Endothelial cell of umbilical vein (primary cell): ENCODE data around the gene HK1. TPM values are rescaled to one million over a fixed set of nuclear protein-coding genes. Genes with fewer than 3 reads are reported as not detected.

Source experiments
- BruUV-seq: library from RNA; stranded (reverse); fragments of 400-500 nt; replicated peaks from 2 replicates; lab custom pipeline; 2021; lab: Mats Ljungman, UMichigan
- CTCF ChIA-PET: fragments of 300-600, 350-600 bp; sonication (Branson Sonifier 250); formaldehyde crosslinking; loops from one replicate; lab custom pipeline; 2021; ENCODE audit warnings: antibody characterized with exemption, inconsistent platforms; lab: Charles Lee
- POLR2A ChIA-PET: fragments of 300-600, 350-600 bp; sonication (Branson Sonifier 250); formaldehyde crosslinking; loops from one replicate; lab custom pipeline; 2021; ENCODE audit warnings: antibody characterized with exemption, inconsistent platforms; lab: Charles Lee
- DNase-seq: peaks from one replicate; pipeline ENCODE4 v3.0.0-alpha.2; 2011; ENCODE audit warnings: low read depth, low spot score
- FAIRE-seq: peaks from 2 replicates; lab custom pipeline; 2011; peaks lifted over from hg19 to GRCh38; lab: Jason Lieb, UNC
- H2AFZ ChIP-seq: 2 replicates; pipeline ENCODE4 v1.6.0; 2012; ENCODE audit warnings: low read depth, low read length, control low read depth, inconsistent platforms
- H3K27ac ChIP-seq: 2 replicates; pipeline ENCODE4 v1.5.1; 2011; ENCODE audit warnings: low read depth, mild to moderate bottlenecking, control low read depth, low read length, moderate library complexity; ENCODE audit not compliant: insufficient read depth
- H3K27me3 ChIP-seq, 2 experiments: 2 replicates each; pipeline versions ENCODE4 v1.6.0 to v1.6.1; 2011; ENCODE audit warnings: low read length in 2 of 2, mixed read lengths in 1 of 2; ENCODE audit not compliant: control insufficient read depth in 2 of 2, insufficient read depth in 2 of 2
- H3K36me3 ChIP-seq, 2 experiments: 2 replicates in 1 of 2; 3 replicates in 1 of 2; pipeline ENCODE4 v1.5.1; 2011; ENCODE audit warnings: low read length in 2 of 2, mild to moderate bottlenecking in 1 of 2, moderate library complexity in 1 of 2; ENCODE audit not compliant: control insufficient read depth in 2 of 2, insufficient read depth in 2 of 2; ENCODE audit errors: extremely low read depth in 1 of 2
- H3K4me1 ChIP-seq: 3 replicates; pipeline ENCODE4 v1.5.1; 2011; ENCODE audit warnings: mild to moderate bottlenecking, low read length; ENCODE audit not compliant: control insufficient read depth, insufficient read depth; ENCODE audit errors: extremely low read depth
- H3K4me2 ChIP-seq: 2 replicates; pipeline ENCODE4 v1.6.1; 2011; ENCODE audit warnings: low read length, control low read depth, mixed read lengths; ENCODE audit not compliant: insufficient read depth
- H3K4me3 ChIP-seq, 3 experiments: fragments of 200-600 bp in 1 of 3; sonication (generic), shearing (Covaris generic) in 1 of 3; replicated peaks in 1 of 3; 2 replicates each; pipeline ENCODE4 v1.5.1; 2011 to 2016; ENCODE audit warnings: control low read depth in 3 of 3, low read length in 3 of 3, mild to moderate bottlenecking in 2 of 3, inconsistent platforms in 1 of 3, low read depth in 1 of 3, moderate library complexity in 1 of 3; ENCODE audit not compliant: insufficient read depth in 1 of 3
- H3K79me2 ChIP-seq: 2 replicates; pipeline ENCODE4 v1.6.0; 2012; ENCODE audit warnings: low read length, inconsistent platforms; ENCODE audit not compliant: control insufficient read depth, insufficient read depth
- H3K9ac ChIP-seq: replicated peaks from 2 replicates; pipeline ENCODE3; 2011; ENCODE audit warnings: low read length, control low read depth; ENCODE audit not compliant: insufficient read depth; ENCODE audit errors: extremely low read depth
- H3K9me1 ChIP-seq: replicated peaks from 3 replicates; pipeline ENCODE4 v1.6.0; 2011; ENCODE audit warnings: mild to moderate bottlenecking, low read length; ENCODE audit not compliant: control insufficient read depth, insufficient read depth; ENCODE audit errors: extremely low read depth
- H3K9me3 ChIP-seq: replicated peaks from 2 replicates; pipeline ENCODE4 v1.5.1; 2012; ENCODE audit warnings: low read length, inconsistent platforms; ENCODE audit not compliant: control insufficient read depth, insufficient read depth
- H4K20me1 ChIP-seq: replicated peaks from 2 replicates; pipeline ENCODE3; 2011; ENCODE audit warnings: mild to moderate bottlenecking, low read length; ENCODE audit not compliant: control insufficient read depth, insufficient read depth; ENCODE audit errors: extremely low read depth
- FOS ChIP-seq: IDR thresholded peaks from 2 replicates; pipeline ENCODE4 v1.6.1; 2011; ENCODE audit warnings: mild to moderate bottlenecking, low read length, moderate library complexity, borderline replicate concordance; ENCODE audit not compliant: insufficient read depth
- GATA2 ChIP-seq: IDR thresholded peaks from 2 replicates; pipeline ENCODE4 v1.7.0; 2011; ENCODE audit warnings: low read depth, mild to moderate bottlenecking, moderate library complexity, mixed read lengths, low read length; ENCODE audit not compliant: insufficient read length, insufficient read depth
- JUN ChIP-seq: IDR thresholded peaks from 2 replicates; pipeline ENCODE4 v1.6.1; 2011; ENCODE audit warnings: borderline replicate concordance, low read depth; ENCODE audit not compliant: insufficient read length, insufficient read depth
- POLR2A ChIP-seq: IDR thresholded peaks from 2 replicates; pipeline ENCODE4 v1.6.1; 2012; ENCODE audit warnings: low read depth, mild to moderate bottlenecking, control low read depth, low read length
- POLR2AphosphoS5 ChIP-seq: IDR thresholded peaks from 2 replicates; pipeline ENCODE4 v1.6.1; 2012; ENCODE audit warnings: low read depth, mild to moderate bottlenecking, control low read depth, low read length, moderate library complexity; ENCODE audit not compliant: insufficient read depth
- dilution Hi-C: fragments of 300-500 bp; cut with MboI; formaldehyde crosslinking; loops from one replicate; pipeline ENCODE4 v1.15.0; 2019; ENCODE audit warnings: low sequenced_read_pairs; ENCODE audit not compliant: extremely low pct_ligation_motif_present
- intact Hi-C: fragments of 100-400 bp; cut with micrococcal nuclease; formaldehyde crosslinking; loops from one replicate; pipeline ENCODE4 v1.10.0; 2022
- polyA plus RNA-seq, 4 experiments: library from polyadenylated mRNA; depleted of rRNA in 3 of 4; stranded (reverse) in 3 of 4; unstranded in 1 of 4; fragments of >200 nt; gene quantifications; 2 replicates each; pipeline versions ENCODE4 v1.2.1 to v1.2.3, GENCODE V29; 2011 to 2012; ENCODE audit warnings: missing spikeins in 1 of 4
- total RNA-seq: library from RNA; stranded (reverse); gene quantifications from 2 replicates; pipeline ENCODE4 v1.2.3, GENCODE V29; 2021
- TF ChIP-seq, protein P1 (sequence below): IDR thresholded peaks from 2 replicates; pipeline ENCODE4 v1.6.1; 2011; ENCODE audit not compliant: insufficient read depth, insufficient read length
- TF ChIP-seq, protein P2 (sequence below), 2 donors: IDR thresholded peaks; 1 replicate in 1 of 2; 2 replicates in 1 of 2; pipeline ENCODE4 v1.5.1; 2011; ENCODE audit warnings: low read length in 2 of 2, mild to moderate bottlenecking in 2 of 2, moderate library complexity in 2 of 2, control low read depth in 1 of 2, inconsistent platforms in 1 of 2, low read depth in 1 of 2; ENCODE audit not compliant: insufficient read depth in 1 of 2; ENCODE audit errors: extremely low read depth in 1 of 2

HK1 gene
- total and polyA plus RNA-seq, 2 donors (not counting 3 experiments of a cell fraction or from before 2014, with no cell fraction given) = 50.8 to 121 TPM

DNA sequence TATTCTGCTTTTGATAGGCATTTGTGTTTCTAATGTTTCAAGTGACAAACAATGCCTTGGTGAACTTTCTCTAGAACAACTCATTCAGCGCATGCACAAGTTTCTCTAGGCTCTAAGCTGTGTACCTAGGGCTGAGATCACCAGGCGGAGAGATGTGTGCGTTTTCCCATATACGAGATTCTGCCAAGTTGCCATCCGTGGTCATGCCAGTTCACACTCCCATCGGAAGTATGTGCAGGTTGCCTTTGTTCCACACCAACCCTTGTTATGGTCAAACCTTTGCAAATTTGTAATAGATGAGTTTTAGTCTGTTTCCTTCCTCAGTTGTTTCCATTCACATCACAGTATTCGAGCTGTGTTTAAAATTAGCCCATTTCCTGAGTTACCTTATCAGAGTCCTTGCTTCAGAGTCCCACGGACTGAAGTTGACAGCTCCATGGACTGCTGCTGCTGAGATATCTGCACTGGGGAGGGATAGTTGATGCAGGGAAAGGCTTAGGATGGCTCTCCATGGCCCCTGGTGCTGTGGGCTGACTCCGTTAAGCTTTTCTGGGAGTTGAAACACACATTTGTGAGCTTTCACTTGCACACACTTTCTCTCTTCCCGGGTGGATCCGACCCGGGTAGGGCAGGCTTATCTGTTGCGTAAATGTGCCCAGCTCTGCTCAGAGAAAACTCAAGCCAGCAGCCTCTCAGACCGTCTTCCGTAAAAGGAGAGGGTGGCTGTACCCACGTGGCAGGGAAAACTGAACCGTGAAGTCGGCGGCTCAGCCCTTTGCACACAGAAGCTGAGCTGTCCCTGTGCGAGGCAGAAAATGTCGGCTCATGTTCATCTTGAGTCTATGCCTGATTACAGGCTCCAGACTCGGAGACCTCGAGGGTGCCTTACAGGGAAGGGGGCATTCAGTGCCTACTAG, 49.4 kb downstream of the HK1 start:
- Histone ChIP-seq H2AFZ (peak overlapping the region; percentile 4), H3K9me3 (no peaks in the 10 kb centered on the region), H3K4me3 (no peak overlapping the region), H3K27me3 (no peaks in the 10 kb centered on the region), H3K9me1 (no peaks in the 10 kb centered on the region), H3K27ac (peak overlapping the region; percentile 30), H3K79me2 (peaks cover 89% of the 10 kb centered on the region), H4K20me1 (no peaks in the 10 kb centered on the region), H3K36me3 (no peaks in the 10 kb centered on the region), H3K4me1 (peaks cover 22% of the 10 kb centered on the region), H3K4me2 (peak overlapping the region; percentile 73), H3K9ac (peak overlapping the region; percentile 25)
- TF ChIP-seq, protein P1, sequence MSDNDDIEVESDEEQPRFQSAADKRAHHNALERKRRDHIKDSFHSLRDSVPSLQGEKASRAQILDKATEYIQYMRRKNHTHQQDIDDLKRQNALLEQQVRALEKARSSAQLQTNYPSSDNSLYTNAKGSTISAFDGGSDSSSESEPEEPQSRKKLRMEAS = peak; percentile 24
- TF ChIP-seq POLR2A = no peak
- DNase-seq = peak; percentile 56
- ChIA-PET CTCF (interaction anchor here (0.5 to 2.0 kb wide), 10 partner anchors 8 to 89 kb away, joined by 3 to 5 read pairs (median 3); no protein-coding TSS in a partner anchor), POLR2A (interaction anchor here (0.6 to 1.2 kb wide), 3 partner anchors 9 to 182 kb away, joined by 3 to 5 read pairs (median 4); no protein-coding TSS in a partner anchor)
- intact Hi-C loops = loop anchor here (2.0 kb wide), 1 partner anchor 51 kb away; no protein-coding TSS in a partner anchor
- BruUV-seq = no TSS peak
- FAIRE-seq = peak; percentile 84
- dilution Hi-C loops = no loop called here

DNA sequence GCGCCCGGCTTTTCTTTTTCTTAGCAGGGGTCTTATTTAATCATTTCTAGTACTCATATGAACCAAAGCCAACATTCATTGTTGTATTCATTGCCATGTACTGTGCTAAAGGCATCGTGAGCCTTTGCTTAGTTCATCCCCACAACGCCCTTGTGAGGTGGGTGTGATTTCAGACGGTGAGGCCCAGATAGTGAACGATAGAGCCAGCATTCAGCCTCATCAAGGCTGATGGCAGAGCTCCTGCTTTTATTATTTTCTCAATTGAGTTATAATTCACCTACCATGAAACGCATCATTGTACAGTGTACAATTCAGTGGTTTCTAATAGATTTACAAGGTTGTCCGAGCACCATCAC, 50.1 kb downstream of the HK1 start:
- no peaks in the 10 kb centered on the region for H4K20me1 ChIP-seq
- ChIA-PET POLR2A (interaction anchor here (0.6 to 1.2 kb wide), 3 partner anchors 9 to 183 kb away, joined by 3 to 5 read pairs (median 4); no protein-coding TSS in a partner anchor), CTCF (interaction anchor here (0.5 to 2.0 kb wide), 5 partner anchors 8 to 89 kb away, joined by 3 to 5 read pairs (median 3); no protein-coding TSS in a partner anchor)
- H3K27ac ChIP-seq = no peak overlapping the region
- no peak overlapping the region for H3K9ac ChIP-seq
- H3K4me2 ChIP-seq = peak overlapping the region; percentile 73
- H3K9me1 ChIP-seq = no peaks in the 10 kb centered on the region
- H3K4me1 ChIP-seq = peaks cover 22% of the 10 kb centered on the region
- no peak for TF ChIP-seq GATA2
- no peak for TF ChIP-seq POLR2A
- TF ChIP-seq JUN = no peak
- TF ChIP-seq, protein P1 = no peak
- no peak for TF ChIP-seq POLR2AphosphoS5
- TF ChIP-seq, protein P2, sequence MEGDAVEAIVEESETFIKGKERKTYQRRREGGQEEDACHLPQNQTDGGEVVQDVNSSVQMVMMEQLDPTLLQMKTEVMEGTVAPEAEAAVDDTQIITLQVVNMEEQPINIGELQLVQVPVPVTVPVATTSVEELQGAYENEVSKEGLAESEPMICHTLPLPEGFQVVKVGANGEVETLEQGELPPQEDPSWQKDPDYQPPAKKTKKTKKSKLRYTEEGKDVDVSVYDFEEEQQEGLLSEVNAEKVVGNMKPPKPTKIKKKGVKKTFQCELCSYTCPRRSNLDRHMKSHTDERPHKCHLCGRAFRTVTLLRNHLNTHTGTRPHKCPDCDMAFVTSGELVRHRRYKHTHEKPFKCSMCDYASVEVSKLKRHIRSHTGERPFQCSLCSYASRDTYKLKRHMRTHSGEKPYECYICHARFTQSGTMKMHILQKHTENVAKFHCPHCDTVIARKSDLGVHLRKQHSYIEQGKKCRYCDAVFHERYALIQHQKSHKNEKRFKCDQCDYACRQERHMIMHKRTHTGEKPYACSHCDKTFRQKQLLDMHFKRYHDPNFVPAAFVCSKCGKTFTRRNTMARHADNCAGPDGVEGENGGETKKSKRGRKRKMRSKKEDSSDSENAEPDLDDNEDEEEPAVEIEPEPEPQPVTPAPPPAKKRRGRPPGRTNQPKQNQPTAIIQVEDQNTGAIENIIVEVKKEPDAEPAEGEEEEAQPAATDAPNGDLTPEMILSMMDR (IDR thresholded peaks at IDR 0.05; ENCODE audit: extremely low read depth in 1 of 2, insufficient read depth in 1 of 2, low read depth in 1 of 2, low read length in 2 of 2) = no peak
- no peak for TF ChIP-seq FOS
- H2AFZ ChIP-seq = no peak overlapping the region
- no TSS peak for BruUV-seq
- FAIRE-seq (no peak), DNase-seq (no peak)
- no peaks in the 10 kb centered on the region for H3K9me3 ChIP-seq
- peaks cover 90% of the 10 kb centered on the region for H3K79me2 ChIP-seq
- dilution Hi-C loops (no loop called here), intact Hi-C loops (loop anchor here (2.0 kb wide), 1 partner anchor 50 kb away; no protein-coding TSS in a partner anchor)
- no peaks in the 10 kb centered on the region for H3K36me3 ChIP-seq
- no peak overlapping the region for H3K4me3 ChIP-seq
- no peaks in the 10 kb centered on the region for H3K27me3 ChIP-seq
